Colon (tissue), 2 donors: ENCODE measurements around the gene PSMC3.
"Not testable (repeated sequence)": the region's sequence is repeated elsewhere in the genome, so short reads cannot be mapped to it uniquely, and the experiment has no call there.

ENCODE experiments used
- FAIRE-seq: peaks from 2 replicates; lab custom pipeline; 2012; peaks lifted over from hg19 to GRCh38; lab: Jason Lieb, UNC
- donor health status: control.
- donor health status: control.

PSMC3 gene

DNA sequence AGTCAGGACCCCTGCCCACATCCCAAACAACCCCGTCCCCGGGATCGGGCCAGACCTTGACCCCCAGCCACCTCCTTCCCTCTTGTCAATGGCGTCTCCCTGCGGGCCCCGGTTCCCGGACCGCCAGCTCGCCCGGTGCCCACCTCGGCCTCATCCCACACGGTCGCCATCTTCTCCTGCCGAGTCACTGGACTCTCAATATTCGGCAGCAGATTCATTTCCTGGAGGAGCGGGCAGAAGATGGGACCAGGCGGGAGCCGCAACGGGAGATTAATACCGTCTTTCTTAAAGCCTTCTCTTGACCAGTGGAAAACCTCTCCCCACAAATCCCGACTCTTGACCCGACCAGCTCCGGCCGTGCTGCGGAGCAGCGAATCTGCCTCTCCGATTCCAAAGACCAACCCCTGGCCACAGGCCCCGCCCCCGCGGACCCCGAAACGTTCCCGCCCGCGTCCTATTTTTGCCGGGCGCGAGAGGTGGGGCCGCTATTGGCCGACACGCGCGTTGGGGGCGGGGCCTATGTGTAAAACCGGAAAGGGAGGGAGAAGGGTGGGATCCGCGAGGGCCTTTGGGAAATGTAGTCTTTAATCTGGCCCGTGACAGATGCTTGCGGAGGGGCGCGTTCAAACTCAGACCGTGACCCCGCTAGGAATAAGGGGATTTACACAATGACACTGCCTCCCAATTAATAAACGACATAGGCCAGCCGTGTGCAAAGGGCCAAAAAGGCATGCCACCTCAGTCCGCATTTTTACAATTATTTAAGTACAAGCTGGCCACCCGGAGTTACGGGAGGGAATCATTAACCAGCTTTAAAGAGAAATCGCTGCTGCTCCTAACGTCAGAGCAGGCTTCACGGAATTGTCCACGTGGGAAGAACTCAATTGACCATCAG is at the start of gene PSMC3:
Gene PSMC3 (minus strand): TSS at position 378 of the 895 bp plus-strand sequence. CDS start 160 bp downstream, at position 218.
- peak; percentile 71 for FAIRE-seq

GRCh38 chr11:47470671-47471070 is 44.4 kb upstream of the PSMC3 start:
- FAIRE-seq: no peak

- no peak for FAIRE-seq
Observed at GRCh38 chr11:47469361-47470179, 43.3 kb upstream of the PSMC3 start.

- no peak for FAIRE-seq
Observed at GRCh38 chr11:47468598-47469214, 42.5 kb upstream of the PSMC3 start.

GRCh38 chr11:47467357-47467756 is 41.1 kb upstream of the PSMC3 start:
- FAIRE-seq: no peak

- no peak for FAIRE-seq
Observed at GRCh38 chr11:47466701-47467250, 40.5 kb upstream of the PSMC3 start.

DNA sequence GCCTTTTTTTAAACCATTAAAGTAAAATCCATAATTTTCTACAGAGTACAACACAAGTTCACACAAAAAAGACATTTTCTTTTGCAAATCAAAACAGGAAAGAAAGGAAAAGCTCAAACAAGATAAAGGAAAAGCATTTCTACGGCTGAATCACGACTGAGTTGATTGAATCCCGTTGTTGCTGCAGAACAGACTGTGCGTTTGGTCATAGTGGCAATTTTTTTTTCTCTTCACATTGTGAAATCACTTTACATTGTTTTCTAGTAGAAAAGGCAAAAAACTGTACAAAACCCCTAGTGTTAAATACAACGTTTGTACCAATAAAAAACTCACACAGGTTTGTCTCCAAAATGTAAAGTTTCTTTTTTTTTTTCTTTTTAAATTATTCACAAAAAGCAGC is 40.0 kb upstream of the PSMC3 start:
- FAIRE-seq: no peak

DNA sequence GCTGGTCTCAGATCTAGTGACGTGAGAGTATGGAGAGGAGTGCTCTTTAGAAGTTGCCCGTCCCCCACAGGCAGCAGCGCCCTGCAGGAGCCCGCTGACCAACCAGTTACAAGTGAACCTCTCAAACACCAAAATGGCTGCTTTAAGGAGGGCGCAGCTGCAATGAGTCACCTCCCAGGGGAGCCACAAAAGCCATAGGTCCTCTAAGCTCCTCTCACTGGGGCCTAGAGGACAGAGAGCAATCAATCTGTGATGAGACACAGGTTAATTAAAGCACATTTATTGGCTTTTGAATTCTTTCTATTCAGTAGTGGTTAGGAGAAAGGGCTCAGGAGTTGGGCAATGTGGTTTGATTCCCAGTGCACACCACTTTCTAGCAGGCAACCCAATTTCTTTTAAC is 38.2 kb upstream of the PSMC3 start:
- FAIRE-seq: no peak

DNA sequence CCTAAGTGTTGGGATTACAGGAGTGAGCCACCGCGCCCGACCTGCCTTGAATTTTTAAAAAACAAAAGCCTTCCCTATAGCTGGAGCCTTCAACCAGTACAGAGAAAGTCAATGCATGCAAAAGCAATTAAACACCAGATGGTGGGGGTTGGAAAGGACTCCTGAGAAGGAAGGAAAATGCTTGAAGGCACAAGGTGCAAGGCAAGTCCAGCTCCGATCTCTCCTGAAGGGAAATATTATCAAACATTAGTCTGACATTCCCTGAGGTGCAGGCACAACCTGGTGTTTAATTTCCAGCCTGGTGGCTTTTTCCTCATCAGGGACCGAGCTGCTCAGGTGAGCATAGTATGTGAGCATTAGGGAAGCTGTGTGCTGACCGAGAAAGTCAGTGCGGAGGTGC is 35.6 kb upstream of the PSMC3 start:
- FAIRE-seq: no peak

- FAIRE-seq: no peak
Observed at GRCh38 chr11:47460571-47461235, 34.5 kb upstream of the PSMC3 start.

DNA sequence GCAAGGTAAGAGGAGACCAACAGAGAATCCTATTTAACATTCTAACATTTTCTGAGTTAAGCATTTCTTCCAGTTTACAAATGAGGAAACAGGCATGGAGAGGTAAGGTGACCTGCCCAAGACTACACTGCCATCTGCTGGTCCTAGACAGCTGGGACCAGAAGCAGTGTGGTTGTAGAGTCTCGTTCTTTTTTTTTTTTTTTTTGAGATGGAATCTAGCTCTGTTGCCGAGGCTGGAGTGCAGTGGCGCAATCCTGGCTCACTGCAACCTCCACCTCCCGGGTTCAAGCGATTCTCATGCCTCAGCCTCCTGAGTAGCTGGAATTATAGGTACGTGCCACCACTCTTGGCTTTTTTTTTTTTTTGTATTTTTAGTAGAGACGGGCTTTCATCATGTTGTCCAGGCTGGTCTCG is 28.0 kb upstream of the PSMC3 start:
- FAIRE-seq: not testable (repeated sequence)

DNA sequence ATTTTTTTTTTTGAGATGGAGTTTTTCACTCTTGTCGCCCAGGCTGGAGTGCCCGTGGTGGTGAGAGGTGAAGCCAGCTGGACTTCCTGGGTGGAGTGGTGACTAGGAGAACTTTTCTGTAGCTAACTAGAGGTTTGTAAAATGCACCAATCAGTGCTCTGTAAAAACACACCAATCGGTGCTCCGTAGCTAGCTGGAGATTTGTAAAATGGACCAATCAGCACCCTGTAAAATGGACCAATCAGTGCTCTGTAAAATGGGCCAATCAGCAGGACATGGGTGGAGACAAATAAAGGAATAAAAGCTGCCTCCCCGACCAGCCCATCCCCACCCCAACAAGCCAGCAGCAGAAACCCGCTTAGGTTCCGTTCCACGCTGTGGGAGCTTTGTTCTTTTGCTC is 27.1 kb upstream of the PSMC3 start:
- FAIRE-seq: no peak

GRCh38 chr11:47451990-47452389 is 25.8 kb upstream of the PSMC3 start:
- FAIRE-seq: no peak

- FAIRE-seq: no peak
Observed at GRCh38 chr11:47451436-47451835, 25.2 kb upstream of the PSMC3 start.

GRCh38 chr11:47449541-47449940 is 23.3 kb upstream of the PSMC3 start:
- FAIRE-seq: no peak

- no peak for FAIRE-seq
Observed at GRCh38 chr11:47448566-47449427, 22.6 kb upstream of the PSMC3 start, which contains the start of gene RAPSN. Gene RAPSN (minus strand): TSS chr11:47449136. CDS start chr11:47448964, 172 bp downstream.

DNA sequence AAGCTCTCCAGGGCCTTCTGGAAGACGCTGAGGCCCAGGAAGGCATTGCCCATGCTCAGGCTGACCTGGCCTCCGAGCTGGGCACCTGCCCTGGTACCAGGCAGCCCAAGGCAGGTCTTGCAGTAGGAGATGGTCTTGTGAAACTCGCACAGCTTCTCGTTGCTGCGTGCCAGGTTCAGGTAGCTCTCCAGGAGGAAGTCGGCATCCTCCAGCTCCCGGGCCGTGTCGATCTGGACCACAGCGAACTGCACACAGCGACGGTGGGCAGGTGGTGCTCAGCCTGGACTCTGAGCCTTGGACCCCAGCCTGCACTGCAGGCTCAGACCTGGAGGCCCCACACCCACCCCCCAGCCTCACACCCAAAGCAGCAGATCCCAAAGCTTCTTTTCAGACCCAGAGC is 21.7 kb upstream of the PSMC3 start:
- FAIRE-seq: no peak

- FAIRE-seq: no peak
Observed at GRCh38 chr11:47446833-47447232, 20.6 kb upstream of the PSMC3 start.

GRCh38 chr11:47445840-47446239 is 19.6 kb upstream of the PSMC3 start:
- FAIRE-seq: no peak

DNA sequence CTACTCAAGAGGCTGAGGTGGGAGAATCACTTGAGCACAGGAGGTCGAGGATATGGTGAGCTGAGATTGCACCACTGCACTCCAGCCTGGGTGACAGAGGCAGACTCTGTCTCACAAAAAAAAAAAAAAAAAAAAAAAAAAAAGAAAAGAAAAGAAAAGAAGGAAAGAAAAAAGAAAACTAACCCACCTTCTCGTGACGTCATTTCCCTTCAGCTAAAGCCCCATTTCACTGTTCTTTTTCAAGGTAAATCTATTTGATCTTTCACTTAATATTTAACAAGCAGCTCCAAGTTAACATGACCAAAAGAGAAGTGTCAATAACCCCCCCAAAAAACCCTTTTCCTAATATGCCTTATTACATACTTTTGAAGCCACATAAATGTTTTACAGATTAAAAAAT is 17.6 kb upstream of the PSMC3 start:
- no peak for FAIRE-seq
